Stimulated activated CD4-positive, alpha-beta T cell treated with anti-CD3 and anti-CD28 coated beads, Interleukin-4, amount 100 ng/mL, for 4 hours (primary cell): ENCODE results near the gene MLANA.
"Not testable (repeated sequence)": the region's sequence is repeated elsewhere in the genome, so short reads cannot be mapped to it uniquely, and the experiment has no call there.

Source experiments
- DNase-seq, 2 experiments: peaks; one replicate each; pipeline ENCODE4 v3.0.0-alpha.2; 2020

The MLANA gene

GRCh38 chr9:5870691-5871090, 20.0 kb upstream of the MLANA start:
- DNase-seq, result no peak

- no peak for DNase-seq
Measured at GRCh38 chr9:5871785-5872184, 18.9 kb upstream of the MLANA start.

- DNase-seq, result no peak
Measured at GRCh38 chr9:5872511-5872910, 18.2 kb upstream of the MLANA start.

- DNase-seq, result no peak
Measured at GRCh38 chr9:5873439-5873838, 17.2 kb upstream of the MLANA start.

DNA sequence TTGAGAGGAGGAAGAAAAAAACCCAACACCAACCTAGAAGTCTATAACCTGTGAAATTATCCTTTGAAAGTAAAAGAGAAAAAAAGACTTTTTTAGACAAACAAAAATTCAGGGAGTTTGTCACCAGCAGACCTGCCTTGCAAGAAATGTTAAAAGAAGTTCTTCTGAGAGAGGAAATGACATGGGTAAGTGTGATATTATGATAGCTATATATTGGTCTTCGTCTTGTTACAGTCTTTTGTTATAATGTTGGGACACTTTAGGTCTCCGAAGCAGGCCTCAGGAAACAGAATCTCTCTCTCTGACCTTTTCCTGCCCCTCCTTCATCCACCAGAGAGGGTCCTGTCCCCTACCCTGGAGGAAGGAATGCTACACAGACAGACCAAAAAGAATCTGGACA, 16.6 kb upstream of the MLANA start:
- DNase-seq, result no peak

GRCh38 chr9:5876026-5876425, 14.7 kb upstream of the MLANA start:
- no peak for DNase-seq

DNA sequence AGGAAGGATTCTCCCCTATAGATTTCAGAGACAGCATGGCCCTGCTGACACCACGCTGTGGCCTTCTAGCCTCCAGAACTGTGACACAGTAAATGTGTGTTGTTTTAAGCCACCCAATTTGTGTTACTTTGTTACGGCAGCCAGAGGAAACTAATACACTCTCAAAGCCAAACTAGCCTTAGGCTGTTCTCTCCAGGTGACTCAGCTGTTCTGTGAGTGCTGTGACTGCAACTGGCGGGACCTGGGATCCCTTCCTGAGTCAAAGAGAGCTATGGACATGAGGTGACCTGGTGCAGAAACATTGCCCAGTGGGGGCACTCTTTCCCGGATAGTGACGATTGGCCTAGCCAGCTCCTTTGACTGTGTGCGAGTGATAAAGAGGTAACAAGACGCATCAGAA, 14.0 kb upstream of the MLANA start:
- no peak for DNase-seq

- no peak for DNase-seq
Measured at GRCh38 chr9:5879419-5880181, 11.1 kb upstream of the MLANA start.

GRCh38 chr9:5882244-5883012, 8.3 kb upstream of the MLANA start:
- not testable (repeated sequence) for DNase-seq

DNA sequence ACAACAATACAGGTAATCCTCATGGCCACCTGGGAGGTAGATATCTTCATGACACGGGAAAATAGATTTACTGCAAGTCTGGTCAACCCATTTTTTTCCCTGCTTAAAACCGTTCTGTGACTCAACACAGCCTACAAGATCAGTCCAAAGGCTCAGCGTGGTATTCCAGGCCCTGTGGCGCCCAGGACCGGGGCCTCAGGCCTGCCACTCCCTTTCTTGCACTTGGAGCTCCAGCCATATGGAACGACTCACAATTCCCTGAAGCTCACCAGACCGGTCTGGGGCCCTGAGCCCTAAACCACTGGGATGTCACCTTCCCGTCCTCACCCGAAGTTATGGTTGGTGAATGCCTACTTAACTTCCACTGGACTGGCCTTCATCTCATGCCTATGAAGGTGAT, 6.5 kb upstream of the MLANA start:
- DNase-seq, result no peak

GRCh38 chr9:5886114-5886939, 4.4 kb upstream of the MLANA start:
- peak; percentile 69 to 79 for DNase-seq

- no peak for DNase-seq
Measured at GRCh38 chr9:5892456-5893133, 1.9 kb downstream of the MLANA start.

DNA sequence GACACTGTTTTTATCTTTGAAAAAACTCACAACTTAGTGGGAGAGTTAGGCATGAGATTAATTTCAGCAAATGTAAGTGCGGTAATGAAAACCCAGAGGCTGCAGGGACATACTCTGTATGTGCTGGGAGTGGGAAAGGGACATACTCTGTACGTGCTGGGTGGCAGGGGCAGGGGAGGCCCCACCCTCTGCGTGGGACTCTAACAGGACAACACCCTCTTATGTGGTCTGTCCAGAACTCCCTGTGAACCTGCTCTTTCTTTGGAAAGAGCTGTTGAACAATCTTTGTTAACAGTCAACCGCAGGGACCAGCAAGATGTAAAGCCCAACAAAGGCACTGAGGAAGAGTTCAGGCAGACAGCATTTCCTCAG, 2.4 kb downstream of the MLANA start:
- no peak for DNase-seq

GRCh38 chr9:5893591-5894236, 3.0 kb downstream of the MLANA start:
- no peak for DNase-seq

DNA sequence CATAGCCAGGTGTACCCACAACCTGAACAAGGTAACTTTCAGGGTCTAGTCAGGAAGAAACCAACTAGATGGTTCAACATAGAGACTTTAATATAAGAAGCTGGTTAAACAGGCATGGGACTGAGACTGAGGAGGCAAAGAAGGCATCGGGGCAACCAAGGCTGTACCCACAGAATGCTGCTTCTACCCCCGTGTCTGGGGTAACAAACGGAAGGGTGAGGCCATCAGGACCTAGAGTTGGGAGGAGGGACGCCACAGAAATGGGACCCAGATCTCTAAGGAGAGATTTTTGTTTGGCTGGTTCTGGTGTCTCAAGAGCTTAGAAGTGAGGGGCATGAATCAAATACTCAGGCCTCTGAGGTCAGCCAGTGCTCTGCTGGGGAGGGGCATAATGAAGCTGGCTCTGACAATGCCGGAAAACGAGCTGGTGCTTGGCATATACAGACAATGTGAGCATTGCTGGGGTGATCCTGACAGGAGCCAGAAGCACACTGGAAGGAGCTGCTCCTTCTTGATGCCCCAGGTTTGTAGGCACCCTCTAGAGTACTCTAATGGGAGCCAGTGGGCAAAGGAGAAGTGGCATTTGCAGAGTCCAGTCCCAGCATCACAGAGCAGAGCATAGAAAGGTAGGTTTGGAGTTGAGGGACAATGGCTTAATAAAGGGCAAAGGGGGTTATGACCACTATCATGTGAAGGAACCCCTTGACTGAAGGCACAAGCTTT, 3.7 kb downstream of the MLANA start:
- no peak for DNase-seq

GRCh38 chr9:5895782-5896181, 5.1 kb downstream of the MLANA start:
- DNase-seq, result no peak

- DNase-seq, result no peak
Measured at GRCh38 chr9:5896863-5897262, 6.2 kb downstream of the MLANA start.

DNA sequence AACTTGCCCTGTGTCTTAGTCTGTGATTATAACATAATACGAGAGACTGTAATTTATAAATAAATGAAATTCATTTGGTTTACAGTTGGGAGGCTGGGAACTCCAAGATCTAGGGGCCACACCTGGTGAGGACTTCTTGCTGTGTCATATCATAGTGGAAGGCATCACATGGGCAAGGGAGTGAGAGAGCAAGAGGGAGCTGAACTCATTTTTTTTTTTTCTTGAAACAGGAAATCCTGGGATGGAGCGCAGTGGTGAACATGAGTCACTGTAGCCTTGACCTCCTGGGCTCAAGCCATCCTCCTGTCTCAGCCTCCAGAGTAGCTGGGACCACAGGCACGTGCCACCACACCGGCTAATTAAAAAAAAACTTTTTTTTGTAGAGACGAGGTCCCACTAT, 7.2 kb downstream of the MLANA start:
- no peak for DNase-seq

GRCh38 chr9:5899292-5899691, 8.6 kb downstream of the MLANA start:
- no peak for DNase-seq

- no peak for DNase-seq
Measured at GRCh38 chr9:5900622-5901021, 9.9 kb downstream of the MLANA start.

DNA sequence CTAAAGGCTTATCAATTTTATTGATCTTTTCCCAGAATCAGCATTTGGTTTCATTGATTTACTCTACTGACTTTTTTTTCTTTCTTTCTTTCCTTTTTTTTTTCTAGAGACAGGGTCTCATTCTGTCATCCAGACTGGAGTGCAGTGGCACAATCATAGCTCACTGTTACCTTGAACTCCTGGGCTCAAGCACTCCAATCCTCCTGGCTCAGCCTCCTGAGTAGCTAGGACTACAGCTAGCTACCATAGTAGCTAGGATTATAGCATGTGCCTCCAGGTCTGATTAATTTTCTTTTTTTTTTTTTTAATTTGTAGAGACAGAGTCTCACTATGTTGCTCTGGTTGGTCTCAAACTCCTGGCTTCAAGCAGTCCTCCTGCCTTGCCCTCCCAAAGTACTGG, 11.7 kb downstream of the MLANA start:
- DNase-seq, result no peak

GRCh38 chr9:5908918-5909317, 18.2 kb downstream of the MLANA start:
- DNase-seq, result no peak
